ENCODE data around the gene IFT172. TPM values are rescaled to one million over a fixed set of nuclear protein-coding genes. Genes with fewer than 3 reads are reported as not detected.

Gene IFT172
- total RNA-seq, 1 donor from 2014 or later: 43.6 TPM

- no peaks in the 10 kb centered on the region for H3K4me1 Mint-ChIP-seq (ENCODE audit: low read depth, unreplicated experiment)
- H3K9me3 Mint-ChIP-seq (ENCODE audit: unreplicated experiment): peaks cover 2% of the 10 kb centered on the region
- no peak for DNase-seq
- TF ChIP-seq CTCF (IDR thresholded peaks at IDR 0.05; ENCODE audit: partially characterized antibody, unreplicated experiment): no peak
- no peaks in the 10 kb centered on the region for H3K36me3 Mint-ChIP-seq (ENCODE audit: unreplicated experiment)
- peaks cover 2% of the 10 kb centered on the region for H3K27me3 Mint-ChIP-seq (ENCODE audit: unreplicated experiment)
- H3K27ac Mint-ChIP-seq (ENCODE audit: unreplicated experiment): no peak overlapping the region
- H3K4me3 Mint-ChIP-seq (ENCODE audit: unreplicated experiment): no peak overlapping the region
Observed at GRCh38 chr2:27522400-27522945, 32.9 kb upstream of the IFT172 start.

- H3K4me1 Mint-ChIP-seq (ENCODE audit: low read depth, unreplicated experiment): no peaks in the 10 kb centered on the region
- no peak for TF ChIP-seq CTCF (IDR thresholded peaks at IDR 0.05; ENCODE audit: partially characterized antibody, unreplicated experiment)
- DNase-seq: no peak
- H3K27me3 Mint-ChIP-seq (ENCODE audit: unreplicated experiment): peaks cover 2% of the 10 kb centered on the region
- H3K27ac Mint-ChIP-seq (ENCODE audit: unreplicated experiment): no peak overlapping the region
- no peak overlapping the region for H3K4me3 Mint-ChIP-seq (ENCODE audit: unreplicated experiment)
- H3K36me3 Mint-ChIP-seq (ENCODE audit: unreplicated experiment): no peaks in the 10 kb centered on the region
- peaks cover under 1% of the 10 kb centered on the region for H3K9me3 Mint-ChIP-seq (ENCODE audit: unreplicated experiment)
Observed at GRCh38 chr2:27520316-27520715, 30.8 kb upstream of the IFT172 start.

- DNase-seq: no peak
- H3K4me1 Mint-ChIP-seq (ENCODE audit: low read depth, unreplicated experiment): no peaks in the 10 kb centered on the region
- no peak overlapping the region for H3K4me3 Mint-ChIP-seq (ENCODE audit: unreplicated experiment)
- H3K36me3 Mint-ChIP-seq (ENCODE audit: unreplicated experiment): no peaks in the 10 kb centered on the region
- H3K27me3 Mint-ChIP-seq (ENCODE audit: unreplicated experiment): peaks cover 2% of the 10 kb centered on the region
- H3K27ac Mint-ChIP-seq (ENCODE audit: unreplicated experiment): no peak overlapping the region
- TF ChIP-seq CTCF (IDR thresholded peaks at IDR 0.05; ENCODE audit: partially characterized antibody, unreplicated experiment): no peak
- H3K9me3 Mint-ChIP-seq (ENCODE audit: unreplicated experiment): no peaks in the 10 kb centered on the region
Observed at GRCh38 chr2:27518782-27519113, 29.2 kb upstream of the IFT172 start.

DNA sequence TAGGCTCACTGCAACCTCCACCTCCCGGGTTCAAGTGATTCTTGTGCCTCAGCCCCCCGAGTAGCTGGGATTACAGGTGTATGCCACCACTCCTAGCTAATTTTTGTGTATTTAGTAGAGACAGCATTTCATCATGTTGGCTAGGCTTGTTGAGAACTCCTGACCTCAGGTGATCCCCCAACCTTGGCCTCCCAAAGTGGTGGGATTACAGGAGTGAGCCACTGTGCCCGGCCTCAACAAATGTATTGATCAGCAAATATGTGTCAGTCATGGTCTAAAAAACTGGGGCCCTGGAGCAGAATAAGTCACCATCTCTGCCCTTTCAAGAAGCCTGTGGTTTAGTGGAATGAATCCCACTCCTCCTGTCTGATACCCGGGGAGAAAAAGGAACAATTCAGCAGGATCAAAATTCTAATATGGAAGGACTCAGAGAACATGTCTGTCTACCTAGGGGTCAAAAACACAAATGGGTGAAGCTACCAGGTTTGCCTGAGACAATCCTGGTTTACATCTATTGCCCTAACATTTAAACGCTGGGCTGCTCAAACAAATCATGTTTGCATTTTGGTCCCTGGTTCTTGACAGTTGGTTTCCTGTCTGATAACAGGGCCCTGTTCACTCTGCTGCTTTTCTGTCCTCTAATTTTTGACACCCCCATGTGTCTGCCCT lies 28.7 kb upstream of the IFT172 start:
- H3K4me1 Mint-ChIP-seq (ENCODE audit: low read depth, unreplicated experiment): no peaks in the 10 kb centered on the region
- H3K27me3 Mint-ChIP-seq (ENCODE audit: unreplicated experiment): peaks cover 2% of the 10 kb centered on the region
- TF ChIP-seq CTCF (IDR thresholded peaks at IDR 0.05; ENCODE audit: partially characterized antibody, unreplicated experiment): no peak
- no peaks in the 10 kb centered on the region for H3K36me3 Mint-ChIP-seq (ENCODE audit: unreplicated experiment)
- no peaks in the 10 kb centered on the region for H3K9me3 Mint-ChIP-seq (ENCODE audit: unreplicated experiment)
- H3K27ac Mint-ChIP-seq (ENCODE audit: unreplicated experiment): no peak overlapping the region
- no peak overlapping the region for H3K4me3 Mint-ChIP-seq (ENCODE audit: unreplicated experiment)
- no peak for DNase-seq

- DNase-seq: no peak
- no peak for TF ChIP-seq CTCF (IDR thresholded peaks at IDR 0.05; ENCODE audit: partially characterized antibody, unreplicated experiment)
- Mint-ChIP-seq H3K27ac (ENCODE audit: unreplicated experiment) (no peak overlapping the region), H3K27me3 (ENCODE audit: unreplicated experiment) (no peaks in the 10 kb centered on the region), H3K4me1 (ENCODE audit: low read depth, unreplicated experiment) (no peaks in the 10 kb centered on the region), H3K9me3 (ENCODE audit: unreplicated experiment) (no peaks in the 10 kb centered on the region), H3K4me3 (ENCODE audit: unreplicated experiment) (no peak overlapping the region), H3K36me3 (ENCODE audit: unreplicated experiment) (no peaks in the 10 kb centered on the region)
Observed at GRCh38 chr2:27509326-27509725, 19.8 kb upstream of the IFT172 start.

All from glutamatergic neuron (in vitro differentiated cells).